ENCODE measurements around the gene RP2.
A peak's percentile ranks its signal among the peaks of the same experiment; 100 is the strongest.

RP2 gene

DNA sequence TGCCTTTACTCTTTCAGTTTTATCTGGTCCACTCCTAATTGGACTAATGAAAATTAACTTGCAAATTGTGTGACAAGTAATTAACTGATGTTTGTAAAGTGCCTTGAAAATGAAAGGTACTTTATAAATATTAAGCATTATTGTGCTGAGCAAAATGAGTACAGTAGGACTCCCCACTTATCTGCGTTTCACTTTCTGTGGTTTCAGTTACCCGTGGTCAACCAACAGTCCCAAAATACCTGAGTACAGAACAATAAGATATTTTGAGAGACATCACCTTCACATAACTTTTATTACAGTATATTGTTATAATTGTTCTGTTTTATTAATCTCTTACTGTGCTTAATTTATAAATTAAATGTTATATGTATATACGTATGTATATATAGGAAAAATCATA, 48.0 kb downstream of the RP2 start:
- DNase-seq (ENCODE audit: low read depth): peak; percentile 17
- TF ChIP-seq, protein P1, sequence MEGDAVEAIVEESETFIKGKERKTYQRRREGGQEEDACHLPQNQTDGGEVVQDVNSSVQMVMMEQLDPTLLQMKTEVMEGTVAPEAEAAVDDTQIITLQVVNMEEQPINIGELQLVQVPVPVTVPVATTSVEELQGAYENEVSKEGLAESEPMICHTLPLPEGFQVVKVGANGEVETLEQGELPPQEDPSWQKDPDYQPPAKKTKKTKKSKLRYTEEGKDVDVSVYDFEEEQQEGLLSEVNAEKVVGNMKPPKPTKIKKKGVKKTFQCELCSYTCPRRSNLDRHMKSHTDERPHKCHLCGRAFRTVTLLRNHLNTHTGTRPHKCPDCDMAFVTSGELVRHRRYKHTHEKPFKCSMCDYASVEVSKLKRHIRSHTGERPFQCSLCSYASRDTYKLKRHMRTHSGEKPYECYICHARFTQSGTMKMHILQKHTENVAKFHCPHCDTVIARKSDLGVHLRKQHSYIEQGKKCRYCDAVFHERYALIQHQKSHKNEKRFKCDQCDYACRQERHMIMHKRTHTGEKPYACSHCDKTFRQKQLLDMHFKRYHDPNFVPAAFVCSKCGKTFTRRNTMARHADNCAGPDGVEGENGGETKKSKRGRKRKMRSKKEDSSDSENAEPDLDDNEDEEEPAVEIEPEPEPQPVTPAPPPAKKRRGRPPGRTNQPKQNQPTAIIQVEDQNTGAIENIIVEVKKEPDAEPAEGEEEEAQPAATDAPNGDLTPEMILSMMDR (IDR thresholded peaks at IDR 0.05; ENCODE audit: insufficient read depth, low read depth, low read length, missing control alignments): no peak
- no peak overlapping the region for H3K4me3 ChIP-seq (ENCODE audit: low read depth, low read length)

DNA sequence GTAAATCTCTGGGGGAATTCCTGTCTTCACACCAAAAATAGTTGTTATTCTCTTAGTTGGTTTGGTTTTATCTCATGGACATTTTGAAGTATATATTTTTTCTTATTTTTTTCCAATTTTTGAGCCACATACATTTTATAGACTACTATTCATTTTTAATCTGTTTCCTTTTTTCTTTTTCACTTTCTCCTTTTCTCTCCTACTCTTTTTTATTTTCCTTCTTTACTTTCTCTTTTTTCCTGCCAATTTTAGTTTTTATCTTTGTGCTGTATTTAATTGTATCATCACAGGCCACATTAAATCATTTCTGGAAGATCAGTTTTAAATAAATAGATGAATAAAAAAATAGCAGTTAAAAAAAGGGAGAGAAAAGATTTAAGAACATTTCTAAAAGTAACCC, 61.4 kb downstream of the RP2 start:
- no peak for DNase-seq (ENCODE audit: low read depth)
- TF ChIP-seq, protein P1 (IDR thresholded peaks at IDR 0.05; ENCODE audit: insufficient read depth, low read depth, low read length, missing control alignments): no peak
- no peak overlapping the region for H3K4me3 ChIP-seq (ENCODE audit: low read depth, low read length)

DNA sequence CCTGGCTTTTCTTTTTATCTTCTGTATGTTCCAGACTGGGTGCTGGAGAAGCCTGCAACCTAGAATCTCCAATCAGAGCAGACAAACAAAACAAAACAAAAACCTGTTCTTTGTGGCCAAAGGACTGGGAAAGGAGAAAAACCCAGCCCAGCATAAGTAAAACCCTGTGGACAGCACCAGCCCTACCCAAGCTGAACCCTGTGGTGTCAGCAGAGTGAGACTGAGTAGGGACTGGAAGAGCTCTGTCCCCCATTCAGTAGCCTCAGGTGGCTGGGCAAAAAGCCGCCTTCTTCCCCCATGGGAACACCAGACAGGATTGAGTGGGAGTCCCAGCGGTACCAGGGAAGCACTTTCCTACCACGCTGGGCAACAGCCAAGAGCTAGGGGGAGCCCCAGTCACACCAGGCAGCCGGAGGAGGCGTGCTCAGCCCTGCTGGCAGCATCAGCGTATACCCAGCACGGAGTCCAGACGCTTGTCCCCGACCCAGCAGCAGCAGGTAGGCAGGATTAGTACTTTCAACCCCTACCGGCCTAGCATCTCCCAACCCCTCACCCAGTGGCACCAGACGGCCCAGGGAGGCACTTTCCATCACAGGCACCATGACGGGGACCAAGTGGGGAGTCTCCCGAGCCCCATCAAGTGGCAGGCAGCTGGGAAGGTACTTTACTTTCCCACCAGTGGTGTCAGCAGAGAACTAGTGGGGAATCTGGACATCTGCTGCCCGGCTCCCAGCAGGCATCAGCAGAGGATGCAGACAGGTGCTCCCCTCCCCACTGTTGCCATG, 66.8 kb downstream of the RP2 start:
- peak overlapping the region; percentile 24 for H3K4me3 ChIP-seq (ENCODE audit: low read depth, low read length)
- TF ChIP-seq, protein P1 (IDR thresholded peaks at IDR 0.05; ENCODE audit: insufficient read depth, low read depth, low read length, missing control alignments): peak; percentile 63
- DNase-seq (ENCODE audit: low read depth): peak; percentile 79

DNA sequence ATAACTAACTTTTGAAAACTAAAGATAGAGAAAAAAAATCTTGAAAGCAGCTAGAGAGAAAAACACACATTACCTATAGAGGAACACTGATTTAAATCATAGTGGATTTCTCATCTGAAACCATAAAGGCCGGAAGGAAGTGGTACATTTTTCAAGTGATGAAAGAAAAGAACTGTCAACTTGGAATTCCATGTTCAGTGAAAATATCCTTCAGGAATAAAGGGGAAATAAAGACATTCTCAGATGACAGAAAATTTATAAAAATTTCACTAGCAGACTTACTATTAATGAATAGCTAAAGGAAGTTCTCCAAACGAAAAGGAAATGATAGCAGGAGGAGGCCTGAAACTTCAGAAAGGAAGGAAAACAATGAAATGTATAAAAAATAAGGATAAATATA, 67.8 kb downstream of the RP2 start:
- no peak overlapping the region for H3K4me3 ChIP-seq (ENCODE audit: low read depth, low read length)

DNA sequence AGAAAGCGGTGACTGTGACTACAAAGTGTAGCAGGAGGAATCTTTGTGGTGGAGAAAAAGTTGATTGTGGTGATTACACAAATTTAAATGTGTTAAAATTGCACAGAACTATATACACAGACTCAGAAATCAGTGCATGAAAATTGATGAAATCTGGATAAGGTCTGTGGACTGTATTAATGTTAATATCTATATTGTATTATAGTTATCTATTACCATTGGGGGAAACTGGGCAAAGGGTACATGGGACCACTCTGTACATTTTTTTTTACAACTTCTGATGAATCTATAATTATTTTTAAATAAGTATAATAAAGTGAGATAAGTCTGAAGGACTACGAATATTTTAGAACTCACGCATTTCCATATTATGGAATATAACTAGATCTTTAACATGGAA, 73.6 kb downstream of the RP2 start:
- no peak overlapping the region for H3K4me3 ChIP-seq (ENCODE audit: low read depth, low read length)
- TF ChIP-seq, protein P1 (IDR thresholded peaks at IDR 0.05; ENCODE audit: insufficient read depth, low read depth, low read length, missing control alignments): no peak
- DNase-seq (ENCODE audit: low read depth): no peak

More for the DNA sequence above, 67.8 kb downstream of the RP2 start:
- no peak for DNase-seq (ENCODE audit: low read depth)
- TF ChIP-seq, protein P1 (IDR thresholded peaks at IDR 0.05; ENCODE audit: insufficient read depth, low read depth, low read length, missing control alignments): no peak

DNA sequence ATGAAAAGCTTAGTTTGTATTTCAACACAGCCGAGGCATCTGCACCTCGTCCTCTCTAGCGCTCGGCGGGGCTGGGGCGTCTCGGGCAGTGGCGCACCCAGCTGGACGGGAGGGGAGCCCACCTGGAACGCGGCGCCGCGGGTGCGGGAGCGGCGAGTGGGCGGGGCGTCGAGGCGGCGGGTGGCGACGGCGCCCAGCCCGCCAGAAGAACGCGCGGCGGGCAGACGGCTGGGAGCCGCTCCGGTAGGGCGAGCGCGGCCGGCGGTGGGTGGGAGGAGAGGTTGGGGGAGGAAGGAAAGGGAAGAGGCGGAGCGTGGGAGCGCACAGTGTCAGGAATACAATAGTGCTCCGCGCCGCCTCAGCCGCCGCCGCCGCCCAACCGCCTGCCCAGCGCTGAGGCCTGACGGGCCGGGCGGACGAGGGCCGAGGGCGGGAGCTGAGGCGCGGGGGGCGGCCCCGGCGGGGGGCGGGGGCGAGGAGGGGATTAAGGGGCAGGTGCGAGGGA, 75.3 kb downstream of the RP2 start, which contains the start of gene JADE3:
TSS of gene JADE3 (plus strand) at position 324 of the 505 bp plus-strand sequence. CDS start 72,474 bp downstream, outside the sequence.
- H3K4me3 ChIP-seq (ENCODE audit: low read depth, low read length): peak within 1 kb of the TSS; percentile 71
- TF ChIP-seq, protein P1 (IDR thresholded peaks at IDR 0.05; ENCODE audit: insufficient read depth, low read depth, low read length, missing control alignments): no peak
- peak; percentile 58 for DNase-seq (ENCODE audit: low read depth)

Data from GM12865 (cell line).